Stomach (tissue), 9 donors: ENCODE data around the gene MAP4K1. TPM values are rescaled to one million over a fixed set of nuclear protein-coding genes. Genes with fewer than 3 reads are reported as not detected.

ENCODE experiments used
- DNase-seq, 2 donors: peaks; one replicate each; pipeline versions ENCODE4 v3.0.0 to v3.0.0-alpha.2; 2013 to 2019
- H3K27ac ChIP-seq, 5 donors: fragments of 200-600 bp in 4 of 5; sonication (generic) in 4 of 5; one replicate each; pipeline ENCODE4 v1.5.1; 2013 to 2019; ENCODE audit warnings: mild to moderate bottlenecking in 1 of 5, moderate library complexity in 1 of 5
- H3K27me3 ChIP-seq, 3 donors: fragments of 200-600 bp; sonication (generic); one replicate each; pipeline ENCODE4 v1.5.1; 2017 to 2019; ENCODE audit warnings: mixed run types in 1 of 3
- H3K36me3 ChIP-seq, 4 donors: fragments of 200-600 bp; sonication (generic); 1 replicate in 3 of 4; 2 replicates in 1 of 4; pipeline ENCODE4 v1.5.1; 2016 to 2019
- H3K4me1 ChIP-seq, 4 donors: fragments of 200-600 bp; sonication (generic); one replicate each; pipeline ENCODE4 v1.5.1; 2016 to 2019
- H3K4me3 ChIP-seq, 4 donors: fragments of 200-600 bp; sonication (generic) in 3 of 4; one replicate each; pipeline ENCODE4 v1.5.1; 2016 to 2019; ENCODE audit warnings: mild to moderate bottlenecking in 1 of 4
- H3K9me3 ChIP-seq, 4 donors: fragments of 200-600 bp; sonication (generic); one replicate each; pipeline ENCODE4 v1.5.1; 2016 to 2019
- EP300 ChIP-seq: sonication (generic); formaldehyde crosslinking; IDR thresholded peaks from one replicate; pipeline ENCODE4 v1.6.1; 2017; ENCODE audit warnings: antibody characterized with exemption
- POLR2A ChIP-seq, 4 donors: fragments of 450-650 bp; IDR thresholded peaks; one replicate each; pipeline ENCODE4 v1.6.1; 2016; ENCODE audit warnings: antibody characterized with exemption in 4 of 4, control low read depth in 2 of 4, mild to moderate bottlenecking in 1 of 4, moderate library complexity in 1 of 4
- POLR2AphosphoS5 ChIP-seq, 3 donors: sonication (generic); formaldehyde crosslinking; IDR thresholded peaks; one replicate each; pipeline ENCODE4 v1.6.1; 2016; ENCODE audit warnings: antibody characterized with exemption in 3 of 3
- WGBS, 5 donors: extraction: QIAGEN DNeasy Blood & Tissue Kit in 3 of 5; methylation state at CpG; one replicate each; pipeline versions ENCODE4 v1.1.5 to v1.1.7; 2013 to 2018; 5-methylcytosine and 5-hydroxymethylcytosine counted together
- intact Hi-C: fragments of 100-400 bp; cut with DNase I; formaldehyde crosslinking; loops from one replicate; pipeline ENCODE4 v1.15.1; 2023; ENCODE audit warnings: low total_unique reads
- polyA plus RNA-seq, 3 donors: library from polyadenylated mRNA; stranded (reverse); fragments of 200-250 nt; gene quantifications; one replicate each; pipeline ENCODE4 v1.2.3, GENCODE V29; 2013
- total RNA-seq, 5 donors: library from RNA; depleted of rRNA; stranded (reverse); fragments of >200 nt; gene quantifications; one replicate each; pipeline versions ENCODE4 v1.1.0 to v1.2.3, GENCODE V29; 2014 to 2016
- TF ChIP-seq, protein P1 (sequence below), 7 experiments: fragments of 450-650 bp in 4 of 7; fragments of 200-600 bp in 3 of 7; sonication (generic) in 3 of 7; IDR thresholded peaks; one replicate each; pipeline ENCODE4 v1.5.1; 2016 to 2019; ENCODE audit warnings: antibody characterized with exemption in 7 of 7, control low read depth in 2 of 7, mild to moderate bottlenecking in 1 of 7
- donor health status: healthy with polysubstance abuse.
- donor health status: Bipolar disorder and iron deficiency.
- donor health status: healthy.

The MAP4K1 gene
- total and polyA plus RNA-seq, 8 donors, result 1.2 to 12.9 (median 5.0) TPM; not detected in 1

DNA sequence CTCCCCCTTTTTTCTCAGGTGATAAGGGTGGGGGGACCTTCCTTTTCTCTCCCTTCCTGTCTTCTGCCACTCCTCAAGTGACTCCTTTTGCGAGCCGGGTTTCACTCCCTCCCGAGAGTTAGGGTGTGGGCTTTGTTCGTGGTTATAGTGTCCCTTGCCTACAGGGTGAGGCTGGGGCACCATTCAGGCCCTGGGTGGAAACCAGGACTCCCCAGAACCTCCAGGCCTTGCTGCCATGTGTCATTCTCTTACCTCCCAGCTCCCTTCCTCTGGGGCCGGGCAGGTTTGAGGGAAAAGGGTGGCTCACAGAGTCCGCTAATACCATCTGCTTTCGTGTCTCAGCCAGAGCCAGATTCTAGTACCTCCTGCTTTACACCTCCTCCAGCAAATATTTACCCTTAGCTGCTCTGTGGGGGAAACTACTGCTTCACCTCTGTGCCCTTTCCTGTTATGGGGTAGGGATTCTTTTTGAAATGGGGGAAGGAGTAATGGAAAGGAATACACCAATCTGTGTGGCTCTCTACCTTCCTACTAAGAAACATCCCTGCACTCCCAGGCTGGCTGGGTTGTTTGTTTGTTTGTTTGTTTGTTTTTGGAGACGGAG, 32.5 kb upstream of the MAP4K1 start:
- Histone ChIP-seq H3K4me3 (peak overlapping the region; percentile 83 to 100 (median 94)), H3K27ac (peak overlapping the region; percentile 95 to 99 (median 96)), H3K4me1 (peaks cover 60 to 69% (median 65%) of the 10 kb centered on the region in 4 donors), H3K36me3 (no peaks in the 10 kb centered on the region), H3K27me3 (no peaks in the 10 kb centered on the region), H3K9me3 (no peaks in the 10 kb centered on the region)
- WGBS, 5 donors, result 9 to 18% (median 13%) methylated on average over 8 of the region's 8 CpGs
- intact Hi-C loops, result loop anchor here (10.0 kb wide), 1 partner anchor 55 kb away; no protein-coding TSS in a partner anchor
- DNase-seq, result peak; percentile 43 to 63
- no peak for TF ChIP-seq POLR2A (IDR thresholded peaks at IDR 0.05)
- peak in 1 of 3 donors; percentile 23 for TF ChIP-seq POLR2AphosphoS5 (IDR thresholded peaks at IDR 0.05)

DNA sequence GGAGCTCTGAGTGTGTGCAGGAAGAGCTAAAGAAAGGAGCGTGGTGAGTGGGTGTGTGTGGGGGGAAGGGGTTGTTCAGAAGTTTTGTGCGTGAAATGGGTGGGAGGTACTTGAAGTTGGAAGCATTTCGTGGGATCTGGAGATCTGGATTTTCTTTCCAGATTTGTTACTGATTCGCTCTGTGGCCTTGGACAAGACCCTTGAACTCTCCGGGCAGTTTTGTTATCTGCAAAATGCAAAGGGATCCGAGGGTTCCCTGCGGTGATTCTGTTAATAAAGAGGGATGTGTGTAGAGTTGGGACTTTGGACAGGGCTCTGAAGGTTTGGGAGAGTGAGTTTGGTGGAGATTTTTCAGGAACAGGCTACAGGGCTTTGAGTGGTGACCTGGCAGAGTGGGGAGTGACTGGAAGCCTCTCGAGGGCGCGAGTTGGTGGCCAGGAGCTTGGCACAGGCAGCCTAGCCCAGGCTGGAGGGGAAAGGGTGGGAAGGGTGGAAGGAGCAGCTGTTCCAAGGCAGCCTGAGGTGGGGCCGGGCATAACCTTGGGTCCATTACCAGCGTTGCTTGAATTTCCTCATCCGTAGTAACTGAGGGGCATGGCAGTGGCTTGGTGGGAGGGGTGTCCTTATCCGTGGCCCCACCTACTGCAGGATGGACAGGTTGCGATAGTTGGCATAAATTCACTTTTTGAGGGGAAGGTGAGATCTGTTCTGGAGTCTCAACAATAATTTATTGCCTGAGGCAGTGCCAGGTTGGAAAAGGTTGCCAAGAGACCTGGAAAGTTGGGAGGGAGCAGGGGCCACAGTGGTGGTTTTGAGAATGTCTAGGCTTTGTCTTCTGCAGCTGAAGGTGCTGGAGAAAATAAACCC, 31.8 kb upstream of the MAP4K1 start:
- Histone ChIP-seq H3K4me1 (peaks cover 53 to 64% (median 59%) of the 10 kb centered on the region in 4 donors), H3K4me3 (peak overlapping the region; percentile 83 to 100 (median 94)), H3K27me3 (no peaks in the 10 kb centered on the region), H3K9me3 (no peaks in the 10 kb centered on the region), H3K36me3 (no peaks in the 10 kb centered on the region), H3K27ac (peak overlapping the region; percentile 95 to 99 (median 96))
- peak; percentile 61 to 87 for DNase-seq
- TF ChIP-seq POLR2A (IDR thresholded peaks at IDR 0.05) (peak in 1 of 4 donors; percentile 44), POLR2AphosphoS5 (IDR thresholded peaks at IDR 0.05) (peak; percentile 24 to 71 (median 65))
- TF ChIP-seq, protein P1, sequence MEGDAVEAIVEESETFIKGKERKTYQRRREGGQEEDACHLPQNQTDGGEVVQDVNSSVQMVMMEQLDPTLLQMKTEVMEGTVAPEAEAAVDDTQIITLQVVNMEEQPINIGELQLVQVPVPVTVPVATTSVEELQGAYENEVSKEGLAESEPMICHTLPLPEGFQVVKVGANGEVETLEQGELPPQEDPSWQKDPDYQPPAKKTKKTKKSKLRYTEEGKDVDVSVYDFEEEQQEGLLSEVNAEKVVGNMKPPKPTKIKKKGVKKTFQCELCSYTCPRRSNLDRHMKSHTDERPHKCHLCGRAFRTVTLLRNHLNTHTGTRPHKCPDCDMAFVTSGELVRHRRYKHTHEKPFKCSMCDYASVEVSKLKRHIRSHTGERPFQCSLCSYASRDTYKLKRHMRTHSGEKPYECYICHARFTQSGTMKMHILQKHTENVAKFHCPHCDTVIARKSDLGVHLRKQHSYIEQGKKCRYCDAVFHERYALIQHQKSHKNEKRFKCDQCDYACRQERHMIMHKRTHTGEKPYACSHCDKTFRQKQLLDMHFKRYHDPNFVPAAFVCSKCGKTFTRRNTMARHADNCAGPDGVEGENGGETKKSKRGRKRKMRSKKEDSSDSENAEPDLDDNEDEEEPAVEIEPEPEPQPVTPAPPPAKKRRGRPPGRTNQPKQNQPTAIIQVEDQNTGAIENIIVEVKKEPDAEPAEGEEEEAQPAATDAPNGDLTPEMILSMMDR (IDR thresholded peaks at IDR 0.05), result no peak
- intact Hi-C loops, result loop anchor here (10.0 kb wide), 1 partner anchor 55 kb away; no protein-coding TSS in a partner anchor
- WGBS, 5 donors, result 6 to 10% (median 8%) methylated on average over 15 of the region's 15 CpGs

DNA sequence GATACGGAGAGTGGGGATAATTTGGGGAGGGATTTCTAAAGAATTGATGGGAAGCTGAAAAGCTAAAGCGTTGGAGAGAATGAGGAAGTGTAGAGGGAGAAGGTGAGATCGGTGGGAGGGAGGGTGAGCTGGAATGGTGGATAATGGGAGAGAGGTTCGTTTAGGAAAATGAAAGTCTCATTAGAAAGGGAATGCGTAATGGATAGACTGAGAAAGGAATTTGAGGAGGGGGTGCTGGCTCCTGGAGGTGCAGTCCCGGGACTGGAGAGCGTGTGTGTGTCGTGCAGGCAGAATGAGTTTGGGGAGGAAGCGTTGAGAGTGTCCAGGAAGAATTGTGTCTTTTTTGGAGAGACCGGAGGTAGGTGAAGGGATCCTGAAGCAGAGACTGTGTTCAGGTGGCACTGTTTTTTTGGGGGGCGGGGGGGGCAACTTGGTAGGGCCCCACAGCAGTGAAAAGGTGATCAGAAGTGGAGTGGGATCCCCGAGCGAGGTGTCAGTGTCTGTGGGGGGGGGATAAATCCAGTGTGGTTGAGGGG, 31.1 kb upstream of the MAP4K1 start:
- peak overlapping the region; percentile 95 to 99 (median 96) for H3K27ac ChIP-seq
- H3K4me1 ChIP-seq, result peaks cover 46 to 57% (median 52%) of the 10 kb centered on the region in 4 donors
- WGBS, 5 donors, result 0 to 1% (median 1%) methylated on average over 13 of the region's 13 CpGs
- no peaks in the 10 kb centered on the region for H3K27me3 ChIP-seq
- intact Hi-C loops, result no loop called here
- TF ChIP-seq POLR2AphosphoS5 (IDR thresholded peaks at IDR 0.05) (peak in 1 of 3 donors; percentile 25), EP300 (no peak), POLR2A (IDR thresholded peaks at IDR 0.05) (no peak)
- TF ChIP-seq, protein P1 (IDR thresholded peaks at IDR 0.05), result no peak
- H3K9me3 ChIP-seq, result no peaks in the 10 kb centered on the region
- DNase-seq, result peak in 1 of 2 donors; percentile 54
- H3K4me3 ChIP-seq, result peak overlapping the region; percentile 83 to 100 (median 94)
- no peaks in the 10 kb centered on the region for H3K36me3 ChIP-seq

DNA sequence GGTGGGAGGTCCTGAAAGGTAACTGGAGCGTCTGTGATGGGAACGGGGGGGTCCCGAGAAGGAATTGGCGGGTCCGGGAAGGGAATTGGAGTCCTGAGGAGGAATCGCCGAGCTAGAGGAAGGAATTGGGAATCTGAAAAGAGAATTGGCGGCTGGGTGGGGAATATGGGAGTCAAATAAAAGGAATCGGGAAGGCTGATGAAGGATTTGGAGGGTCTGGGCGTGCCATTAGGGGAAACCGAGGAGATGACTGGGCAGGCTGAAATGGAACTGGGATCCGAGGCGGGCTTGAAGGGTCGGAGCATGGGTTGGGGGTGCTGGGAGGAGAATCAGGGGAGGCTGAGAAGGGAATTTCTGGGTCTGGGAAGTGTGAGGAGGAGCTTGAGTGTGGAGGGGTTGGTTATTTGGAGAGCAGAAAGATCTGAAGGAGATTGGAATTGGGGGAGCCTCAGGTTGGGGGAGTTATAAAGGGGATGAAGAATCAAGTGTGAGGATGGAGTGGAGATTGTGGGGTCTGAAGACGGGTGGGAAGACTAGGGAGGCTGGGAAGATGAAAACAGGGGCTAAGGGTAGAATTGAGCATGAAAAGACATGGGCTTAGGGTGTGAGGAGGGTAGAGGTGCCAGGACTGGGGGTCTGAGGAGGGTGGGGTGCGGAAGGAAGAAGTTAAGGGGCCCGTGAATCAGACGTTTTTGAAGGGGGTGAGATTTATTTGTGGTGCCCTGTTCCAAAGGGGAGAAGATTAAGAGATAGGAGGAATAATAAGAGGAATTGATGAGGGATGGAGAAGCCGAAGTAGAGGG, 30.4 kb upstream of the MAP4K1 start:
- WGBS, 5 donors, result 0 to 1% (median 1%) methylated on average over 19 of the region's 19 CpGs
- H3K27ac ChIP-seq, result peak overlapping the region; percentile 95 to 99 (median 98)
- H3K4me3 ChIP-seq, result peak overlapping the region; percentile 83 to 100 (median 94)
- H3K4me1 ChIP-seq, result peaks cover 39 to 51% (median 45%) of the 10 kb centered on the region in 4 donors
- H3K9me3 ChIP-seq, result no peaks in the 10 kb centered on the region
- peak in 1 of 2 donors; percentile 69 for DNase-seq
- TF ChIP-seq EP300, result no peak
- TF ChIP-seq POLR2AphosphoS5 (IDR thresholded peaks at IDR 0.05), result no peak
- no peak for TF ChIP-seq POLR2A (IDR thresholded peaks at IDR 0.05)
- TF ChIP-seq, protein P1 (IDR thresholded peaks at IDR 0.05), result no peak
- H3K27me3 ChIP-seq, result no peaks in the 10 kb centered on the region
- no peaks in the 10 kb centered on the region for H3K36me3 ChIP-seq
- intact Hi-C loops, result no loop called here
